ENCODE results near the gene POLR3E.
"Not testable (repeated sequence)": the region's sequence is repeated elsewhere in the genome, so short reads cannot be mapped to it uniquely, and the experiment has no call there.

POLR3E gene

GRCh38 chr16:22325598-22326368 is 28.6 kb downstream of the POLR3E start:
- no peak overlapping the region for H3K4me3 ChIP-seq (ENCODE audit: low read length)

GRCh38 chr16:22326369-22326652 is 29.1 kb downstream of the POLR3E start:
- no peak for DNase-seq (ENCODE audit: low read depth, low spot score)
- H3K4me3 ChIP-seq (ENCODE audit: low read length) = no peak overlapping the region

More at GRCh38 chr16:22325598-22326368, 28.6 kb downstream of the POLR3E start:
- no peak for DNase-seq (ENCODE audit: low read depth, low spot score)

GRCh38 chr16:22326771-22327445 is 29.7 kb downstream of the POLR3E start:
- DNase-seq (ENCODE audit: low read depth, low spot score) = no peak
- H3K4me3 ChIP-seq (ENCODE audit: low read length) = no peak overlapping the region

GRCh38 chr16:22327446-22327775 is 30.2 kb downstream of the POLR3E start:
- no peak overlapping the region for H3K4me3 ChIP-seq (ENCODE audit: low read length)
- no peak for DNase-seq (ENCODE audit: low read depth, low spot score)

- no peak overlapping the region for H3K4me3 ChIP-seq (ENCODE audit: low read length)
- no peak for DNase-seq (ENCODE audit: low read depth, low spot score)
These were observed 31.0 kb downstream of the POLR3E start for GRCh38 chr16:22328081-22328725.

GRCh38 chr16:22329199-22329695 is 32.0 kb downstream of the POLR3E start:
- no peak for DNase-seq (ENCODE audit: low read depth, low spot score)

GRCh38 chr16:22330326-22330725 is 33.1 kb downstream of the POLR3E start:
- no peak overlapping the region for H3K4me3 ChIP-seq (ENCODE audit: low read length)
- no peak for DNase-seq (ENCODE audit: low read depth, low spot score)

More at GRCh38 chr16:22329199-22329695, 32.0 kb downstream of the POLR3E start:
- H3K4me3 ChIP-seq (ENCODE audit: low read length) = no peak overlapping the region

- no peak overlapping the region for H3K4me3 ChIP-seq (ENCODE audit: low read length)
- no peak for DNase-seq (ENCODE audit: low read depth, low spot score)
These were observed 36.3 kb downstream of the POLR3E start for GRCh38 chr16:22333457-22333994.

- DNase-seq (ENCODE audit: low read depth, low spot score) = no peak
- H3K4me3 ChIP-seq (ENCODE audit: low read length) = no peak overlapping the region
These were observed 38.5 kb downstream of the POLR3E start for GRCh38 chr16:22335668-22336246.

- no peak for DNase-seq (ENCODE audit: low read depth, low spot score)
- H3K4me3 ChIP-seq (ENCODE audit: low read length) = no peak overlapping the region
These were observed 39.4 kb downstream of the POLR3E start for GRCh38 chr16:22336581-22336980.

- no peak for DNase-seq (ENCODE audit: low read depth, low spot score)
- no peak overlapping the region for H3K4me3 ChIP-seq (ENCODE audit: low read length)
These were observed 39.8 kb downstream of the POLR3E start for GRCh38 chr16:22337045-22337444.

GRCh38 chr16:22337849-22338635 is 40.8 kb downstream of the POLR3E start:
- DNase-seq (ENCODE audit: low read depth, low spot score) = no peak
- H3K4me3 ChIP-seq (ENCODE audit: low read length) = no peak overlapping the region

- no peak overlapping the region for H3K4me3 ChIP-seq (ENCODE audit: low read length)
- no peak for DNase-seq (ENCODE audit: low read depth, low spot score)
These were observed 43.7 kb downstream of the POLR3E start for GRCh38 chr16:22340945-22341344.

- no peak for DNase-seq (ENCODE audit: low read depth, low spot score)
- H3K4me3 ChIP-seq (ENCODE audit: low read length) = no peak overlapping the region
These were observed 44.9 kb downstream of the POLR3E start for GRCh38 chr16:22342082-22342481.

GRCh38 chr16:22346483-22346882 is 49.3 kb downstream of the POLR3E start:
- no peak for DNase-seq (ENCODE audit: low read depth, low spot score)
- no peak overlapping the region for H3K4me3 ChIP-seq (ENCODE audit: low read length)

- no peak overlapping the region for H3K4me3 ChIP-seq (ENCODE audit: low read length)
- DNase-seq (ENCODE audit: low read depth, low spot score) = no peak
These were observed 50.1 kb downstream of the POLR3E start for GRCh38 chr16:22347100-22347820.

- no peak for DNase-seq (ENCODE audit: low read depth, low spot score)
These were observed 51.1 kb downstream of the POLR3E start for GRCh38 chr16:22348291-22348690.

GRCh38 chr16:22351017-22351416 is 53.8 kb downstream of the POLR3E start:
- DNase-seq (ENCODE audit: low read depth, low spot score); H3K4me3 ChIP-seq (ENCODE audit: low read length): not testable (repeated sequence)

More at GRCh38 chr16:22348291-22348690, 51.1 kb downstream of the POLR3E start:
- H3K4me3 ChIP-seq (ENCODE audit: low read length) = no peak overlapping the region

Data from Jurkat, Clone E6-1 (cell line).